HepG2 (cell line): Measurements from ENCODE around the gene IL27RA. TPM values are rescaled to one million over a fixed set of nuclear protein-coding genes. Genes with fewer than 3 reads are reported as not detected.

Experiments used
- DPF2 ChIP-seq: sonication (generic); formaldehyde crosslinking; IDR thresholded peaks from 2 replicates; pipeline ENCODE4 v1.4.0; 2020; ENCODE audit warnings: mild to moderate bottlenecking, low read depth, missing genetic modification reagents, borderline replicate concordance
- EEA1 ChIP-seq: sonication (generic); formaldehyde crosslinking; IDR thresholded peaks from 2 replicates; pipeline ENCODE4 v1.5.1; 2020; ENCODE audit warnings: mild to moderate bottlenecking, missing genetic modification reagents, borderline replicate concordance
- GMEB2 ChIP-seq: IDR thresholded peaks from 2 replicates; pipeline ENCODE4 v1.6.1; 2016; ENCODE audit warnings: missing biosample characterization, missing genetic modification reagents, low read depth
- HNRNPH1 ChIP-seq: fragments of 200-400 bp; formaldehyde crosslinking; optimal IDR thresholded peaks from 2 replicates; pipeline ENCODE3; 2017; ENCODE audit warnings: mild to moderate bottlenecking, low read depth, low read length
- IKZF5 ChIP-seq: IDR thresholded peaks from 2 replicates; pipeline ENCODE4 v1.6.1; 2018; ENCODE audit warnings: missing genetic modification reagents, mild to moderate bottlenecking, missing compliant biosample characterization
- KDM4B ChIP-seq: sonication (generic); formaldehyde crosslinking; IDR thresholded peaks from 2 replicates; pipeline ENCODE4 v1.4.0; 2020; ENCODE audit warnings: missing genetic modification reagents
- LRRFIP1 ChIP-seq: sonication (generic); formaldehyde crosslinking; conservative IDR thresholded peaks from 2 replicates; pipeline ENCODE4 v1.4.0; 2020; ENCODE audit warnings: missing genetic modification reagents
- NFKBIZ ChIP-seq: IDR thresholded peaks from 2 replicates; pipeline ENCODE4 v1.6.1; 2018; ENCODE audit warnings: missing genetic modification reagents, missing compliant biosample characterization
- NR0B2 ChIP-seq: sonication (generic); formaldehyde crosslinking; IDR thresholded peaks from 2 replicates; pipeline ENCODE4 v1.4.0; 2020; ENCODE audit warnings: mild to moderate bottlenecking, missing genetic modification reagents
- PLSCR1 ChIP-seq: sonication (generic); formaldehyde crosslinking; IDR thresholded peaks from 2 replicates; pipeline ENCODE4 v1.5.0; 2020; ENCODE audit warnings: missing genetic modification reagents, mild to moderate bottlenecking, borderline replicate concordance
- PPARG ChIP-seq: conservative IDR thresholded peaks from 2 replicates; pipeline ENCODE4 v1.6.1; 2016; ENCODE audit warnings: missing biosample characterization, missing genetic modification reagents
- THAP9 ChIP-seq: sonication (generic); formaldehyde crosslinking; IDR thresholded peaks from 2 replicates; pipeline ENCODE4; 2020; ENCODE audit warnings: missing genetic modification reagents, mild to moderate bottlenecking, borderline replicate concordance
- XBP1 ChIP-seq: sonication (generic); formaldehyde crosslinking; IDR thresholded peaks from 2 replicates; pipeline ENCODE4 v1.5.0; 2020; ENCODE audit warnings: missing genetic modification reagents
- ZNF251 ChIP-seq: sonication (generic); formaldehyde crosslinking; IDR thresholded peaks from 2 replicates; pipeline ENCODE4 v1.9.0; 2021; ENCODE audit warnings: mild to moderate bottlenecking, missing genetic modification reagents
- ZNF557 ChIP-seq: sonication (generic); formaldehyde crosslinking; IDR thresholded peaks from 2 replicates; pipeline ENCODE4 v1.4.0; 2020; ENCODE audit warnings: missing genetic modification reagents
- ZNF616 ChIP-seq: sonication (generic); formaldehyde crosslinking; IDR thresholded peaks from 2 replicates; pipeline ENCODE4 v1.5.0; 2020; ENCODE audit warnings: low read depth, mild to moderate bottlenecking, missing genetic modification reagents
- ZNF747 ChIP-seq: sonication (generic); formaldehyde crosslinking; IDR thresholded peaks from 2 replicates; pipeline ENCODE4 v1.8.1; 2023; ENCODE audit warnings: missing genetic modification reagents, mild to moderate bottlenecking, borderline replicate concordance
- ZNF776 ChIP-seq: sonication (generic); formaldehyde crosslinking; IDR thresholded peaks from 2 replicates; pipeline ENCODE4 v1.4.0; 2020; ENCODE audit warnings: mild to moderate bottlenecking, missing genetic modification reagents
- ZNF883 ChIP-seq: sonication (generic); formaldehyde crosslinking; IDR thresholded peaks from 2 replicates; pipeline ENCODE4 v1.5.1; 2020; ENCODE audit warnings: mild to moderate bottlenecking, missing genetic modification reagents; ENCODE audit errors: not compliant biosample characterization
- polyA plus RNA-seq, 8 experiments: library from polyadenylated mRNA; depleted of rRNA in 3 of 8; stranded (reverse) in 7 of 8; unstranded in 1 of 8; fragments of >200 nt; fragmentation: Illumina TruSeq in 4 of 8; extraction: Trizol in 4 of 8; gene quantifications; 2 replicates each; pipeline versions ENCODE4 v1.2.1 to v1.2.3, GENCODE V29; 2011 to 2016; ENCODE audit warnings: low read depth in 4 of 8, missing spikeins in 1 of 8, mixed read lengths in 1 of 8; ENCODE audit not compliant: insufficient read depth in 1 of 8
- total RNA-seq, 5 experiments: library from RNA; depleted of rRNA; stranded (reverse); fragments of >200 nt; fragmentation: Illumina TruSeq; extraction: Trizol; gene quantifications; 2 replicates each; pipeline ENCODE4 v1.2.3, GENCODE V29; 2016; ENCODE audit warnings: low read depth in 1 of 5

Gene IL27RA
- total and polyA plus RNA-seq, 2 of the 13 experiments (the other 11 are each of a cell fraction or from before 2014, with no cell fraction given): 3.5 to 8.1 TPM

GRCh38 chr19:14031719-14032480 is at the start of gene IL27RA (continued):
- TF ChIP-seq HNRNPH1 (no peak), ZNF616 (CRISPR knock-in tag) (no peak), LRRFIP1 (no peak), IKZF5 (CRISPR knock-in tag) (peak; percentile 42; the same call in 1 of the 2 replicates), XBP1 (CRISPR knock-in tag) (no peak), ZNF883 (CRISPR knock-in tag) (peak; percentile 80), THAP9 (CRISPR knock-in tag) (0 out of 2 replicates have a peak, but pooled peaks have one; percentile 32), ZNF776 (peak; percentile 83), PPARG (CRISPR knock-in tag) (no peak), ZNF747 (CRISPR knock-in tag) (no peak), NFKBIZ (no peak), DPF2 (CRISPR knock-in tag) (no peak), PLSCR1 (CRISPR knock-in tag) (no peak), GMEB2 (CRISPR knock-in tag) (no peak), KDM4B (CRISPR knock-in tag) (no peak), ZNF557 (CRISPR knock-in tag) (0 out of 2 replicates have a peak, but pooled peaks have one; percentile 37), EEA1 (CRISPR knock-in tag) (peak; percentile 52; the same call in 1 of the 2 replicates), ZNF251 (CRISPR knock-in tag) (no peak), NR0B2 (CRISPR knock-in tag) (no peak)
